Neural cell (in vitro differentiated cells): Measurements from ENCODE around the gene NSMF.

Source experiments
- CTCF ChIP-seq: fragments of 450-650 bp; IDR thresholded peaks from 2 replicates; pipeline ENCODE4 v1.5.1; 2014; ENCODE audit warnings: antibody characterized with exemption, mild to moderate bottlenecking, moderate library complexity; ENCODE audit not compliant: poor library complexity, severe bottlenecking
- EP300 ChIP-seq: fragments of 450-650 bp; conservative IDR thresholded peaks from 2 replicates; pipeline ENCODE4 v1.6.1; 2014; ENCODE audit warnings: antibody characterized with exemption, mild to moderate bottlenecking, moderate library complexity; ENCODE audit not compliant: poor library complexity, severe bottlenecking
- EZH2 ChIP-seq: fragments of 200-600, 300-800 bp; shearing (Covaris generic), sonication (generic); IDR thresholded peaks from 2 replicates; pipeline ENCODE4 v1.6.1; 2014; ENCODE audit warnings: antibody characterized with exemption, low read length, borderline replicate concordance, mild to moderate bottlenecking; ENCODE audit not compliant: insufficient read depth, poor library complexity, severe bottlenecking
- MXI1 ChIP-seq: fragments of 450-650 bp; conservative IDR thresholded peaks from 2 replicates; pipeline ENCODE4 v1.6.1; 2014; ENCODE audit warnings: antibody characterized with exemption, mild to moderate bottlenecking; ENCODE audit not compliant: poor library complexity, severe bottlenecking
- POLR2AphosphoS5 ChIP-seq: IDR thresholded peaks from 2 replicates; pipeline ENCODE4 v1.6.1; 2012
- RAD21 ChIP-seq: fragments of 450-650 bp; conservative IDR thresholded peaks from 2 replicates; pipeline ENCODE4 v1.6.1; 2014; ENCODE audit warnings: antibody characterized with exemption, mild to moderate bottlenecking, moderate library complexity
- REST ChIP-seq: IDR thresholded peaks from 2 replicates; pipeline ENCODE4 v1.6.1; 2012; ENCODE audit warnings: borderline replicate concordance
- SMC3 ChIP-seq: fragments of 450-650 bp; conservative IDR thresholded peaks from 2 replicates; pipeline ENCODE4 v1.6.1; 2014; ENCODE audit warnings: antibody characterized with exemption, mild to moderate bottlenecking, moderate library complexity; ENCODE audit not compliant: poor library complexity
- TAF1 ChIP-seq: IDR thresholded peaks from 2 replicates; pipeline ENCODE4 v1.6.1; 2012; ENCODE audit warnings: low read depth

DNA sequence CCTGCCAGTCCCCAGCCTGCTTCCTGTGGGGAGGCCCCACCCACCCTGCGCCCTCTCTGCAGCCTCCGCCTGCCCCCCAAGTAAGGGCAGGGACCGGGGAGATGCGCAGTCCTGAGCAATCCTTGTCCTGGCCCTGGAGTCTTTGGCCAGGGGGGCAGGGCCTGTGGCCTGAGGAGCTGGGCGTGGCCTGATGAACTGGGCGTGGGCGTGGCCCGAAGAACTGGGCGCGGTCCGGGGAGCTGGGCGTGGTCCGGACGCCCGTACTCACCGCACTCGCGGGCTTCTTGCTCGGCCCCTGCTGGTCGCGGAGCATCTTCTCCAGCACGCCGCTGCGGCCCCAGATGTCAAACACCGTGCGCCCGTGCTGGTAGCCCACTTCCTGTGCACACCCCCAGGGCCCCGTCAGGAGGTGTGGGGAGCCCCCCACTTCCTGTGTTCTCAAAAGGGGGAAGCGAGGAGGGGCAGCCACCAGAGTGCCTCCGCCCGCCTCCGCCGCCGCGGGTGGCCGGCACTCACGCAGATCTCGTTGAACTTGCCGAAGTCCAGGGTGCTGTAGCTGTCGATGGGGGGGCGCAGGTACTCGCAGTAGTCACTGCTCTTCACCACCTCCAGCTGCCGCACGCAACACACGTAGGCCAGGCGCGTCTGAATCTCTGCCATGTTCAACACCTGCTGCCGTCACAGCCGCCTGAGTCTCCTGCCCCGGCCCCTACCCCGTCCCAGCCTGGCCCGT lies 2.7 kb upstream of the NSMF start:
- no peak for TF ChIP-seq CTCF
- TF ChIP-seq EZH2, result no peak
- TF ChIP-seq EP300, result no peak
- TF ChIP-seq REST, result no peak
- TF ChIP-seq MXI1, result no peak
- TF ChIP-seq POLR2AphosphoS5, result no peak
- no peak for TF ChIP-seq RAD21
- no peak for TF ChIP-seq TAF1
- no peak for TF ChIP-seq SMC3
